CD4-positive, CD25-positive, alpha-beta regulatory T cell (primary cell): ENCODE results near the gene SDR42E2. TPM values are rescaled to one million over a fixed set of nuclear protein-coding genes. Genes with fewer than 3 reads are reported as not detected.

Source experiments
- ATAC-seq, 2 donors: fragments of 150-1000 bp; cut with Tn5 transposase; one replicate each; pipeline ENCODE4 v1.10.0; 2021; ENCODE audit warnings: low read depth in 2 of 2, moderate number of reproducible peaks in 2 of 2, moderate library complexity in 1 of 2
- DNase-seq, 3 donors: peaks; one replicate each; pipeline versions ENCODE4 v3.0.0 to v3.0.0-alpha.2; 2012 to 2022; ENCODE audit warnings: mixed read lengths in 1 of 3
- H3K27ac ChIP-seq: one replicate; pipeline ENCODE4 v1.7.0; 2013; ENCODE audit warnings: mild to moderate bottlenecking, low read length; ENCODE audit not compliant: insufficient read depth, poor library complexity, severe bottlenecking
- H3K27me3 ChIP-seq: one replicate; pipeline ENCODE4 v1.7.0; 2013; ENCODE audit warnings: low read length; ENCODE audit not compliant: control insufficient read depth, insufficient read depth
- H3K36me3 ChIP-seq: one replicate; pipeline ENCODE4 v1.7.0; 2013; ENCODE audit warnings: mild to moderate bottlenecking, low read length, moderate library complexity; ENCODE audit not compliant: control insufficient read depth, insufficient read depth
- H3K4me1 ChIP-seq: 2 replicates; pipeline ENCODE4 v1.7.0; 2013; ENCODE audit warnings: mild to moderate bottlenecking, low read length; ENCODE audit not compliant: insufficient read depth, control insufficient read depth, poor library complexity, severe bottlenecking
- H3K4me3 ChIP-seq: one replicate; pipeline ENCODE4 v1.7.0; 2013; ENCODE audit warnings: low read depth, mild to moderate bottlenecking, low read length, moderate library complexity
- H3K9me3 ChIP-seq, 2 experiments: 1 replicate in 1 of 2; 2 replicates in 1 of 2; pipeline ENCODE4 v1.7.0; 2013; ENCODE audit warnings: low read length in 2 of 2, mild to moderate bottlenecking in 1 of 2, moderate library complexity in 1 of 2; ENCODE audit not compliant: control insufficient read depth in 2 of 2
- H3K27ac Mint-ChIP-seq, 3 donors: one replicate each; pipeline ENCODE4 v1.8.0; 2020 to 2022; ENCODE audit warnings: mild to moderate bottlenecking in 3 of 3, mixed read lengths in 3 of 3, moderate library complexity in 2 of 3
- H3K27me3 Mint-ChIP-seq: one replicate; pipeline ENCODE4 v1.8.0; 2022; ENCODE audit warnings: mild to moderate bottlenecking, mixed read lengths
- H3K36me3 Mint-ChIP-seq: one replicate; pipeline ENCODE4 v1.8.0; 2020; ENCODE audit warnings: mixed read lengths
- H3K4me1 Mint-ChIP-seq, 4 donors: one replicate each; pipeline ENCODE4 v1.8.0; 2020 to 2022; ENCODE audit warnings: mixed read lengths in 4 of 4, mild to moderate bottlenecking in 1 of 4
- H3K4me3 Mint-ChIP-seq, 4 donors: one replicate each; pipeline ENCODE4 v1.8.0; 2020 to 2022; ENCODE audit warnings: mild to moderate bottlenecking in 4 of 4, mixed read lengths in 4 of 4, moderate library complexity in 3 of 4
- H3K9me3 Mint-ChIP-seq, 7 donors: one replicate each; pipeline ENCODE4 v1.8.0; 2020 to 2022; ENCODE audit warnings: mixed read lengths in 7 of 7, mild to moderate bottlenecking in 3 of 7, moderate library complexity in 2 of 7
- polyA plus RNA-seq, 4 donors: library from polyadenylated mRNA; unstranded; fragments of 300-500 nt; fragmentation: Illumina TruSeq; gene quantifications; one replicate each; pipeline ENCODE4 v1.2.3, GENCODE V29; 2021
- total RNA-seq: library from RNA; stranded (reverse); gene quantifications from one replicate; pipeline ENCODE4 v1.2.3, GENCODE V29; 2022

Gene SDR42E2
- total RNA-seq (3.5 TPM), polyA plus RNA-seq (1 to 10 TPM in 1 of 4 donors, under 1 TPM in 3; 0.60 to 1.3 (median 0.73) TPM)

- DNase-seq (peak; percentile 26 to 51 (median 35)), ATAC-seq (peak; percentile 67 to 79)
- Mint-ChIP-seq H3K27ac (no peak within 1 kb of the TSS), H3K36me3 (peaks cover 5% of the 10 kb centered on the region), H3K9me3 (peaks cover 0 to 5% (median 0%) of the 10 kb centered on the region in 7 donors), H3K4me1 (peaks cover 0 to 12% (median 5%) of the 10 kb centered on the region in 4 donors), H3K27me3 (peaks cover 29% of the 10 kb centered on the region), H3K4me3 (peak within 1 kb of the TSS in 3 of 4 donors; percentile 18 to 78 (median 62))
- peaks cover 18% of the 10 kb centered on the region for H3K27me3 ChIP-seq
- H3K4me3 ChIP-seq, result no peak within 1 kb of the TSS
- H3K36me3 ChIP-seq, result no peaks in the 10 kb centered on the region
- no peaks in the 10 kb centered on the region for H3K9me3 ChIP-seq
- peaks cover 10% of the 10 kb centered on the region for H3K4me1 ChIP-seq
- no peak within 1 kb of the TSS for H3K27ac ChIP-seq
These were observed at the start of gene SDR42E2 for GRCh38 chr16:22161999-22162655. Gene SDR42E2 (plus strand): TSS chr16:22162506. CDS start chr16:22165583, 3,077 bp downstream.

- no peaks in the 10 kb centered on the region for H3K4me1 Mint-ChIP-seq
- H3K27ac Mint-ChIP-seq, result no peak overlapping the region
- H3K27me3 Mint-ChIP-seq, result peaks cover 11% of the 10 kb centered on the region
- peaks cover 0 to 2% (median 0%) of the 10 kb centered on the region in 7 donors for H3K9me3 Mint-ChIP-seq
- no peak overlapping the region for H3K4me3 ChIP-seq
- H3K27ac ChIP-seq, result no peak overlapping the region
- no peaks in the 10 kb centered on the region for H3K36me3 Mint-ChIP-seq
- DNase-seq, result no peak
- no peak for ATAC-seq
- no peaks in the 10 kb centered on the region for H3K36me3 ChIP-seq
- H3K27me3 ChIP-seq, result no peaks in the 10 kb centered on the region
- no peaks in the 10 kb centered on the region for H3K4me1 ChIP-seq
- no peaks in the 10 kb centered on the region for H3K9me3 ChIP-seq
- no peak overlapping the region for H3K4me3 Mint-ChIP-seq
These were observed 46.1 kb upstream of the SDR42E2 start for GRCh38 chr16:22116095-22116700.

GRCh38 chr16:22117609-22118008 lies 44.7 kb upstream of the SDR42E2 start:
- Mint-ChIP-seq H3K4me3 (no peak overlapping the region), H3K9me3 (peaks cover 0 to 2% (median 0%) of the 10 kb centered on the region in 7 donors), H3K4me1 (no peaks in the 10 kb centered on the region), H3K36me3 (no peaks in the 10 kb centered on the region), H3K27ac (no peak overlapping the region), H3K27me3 (peaks cover 11% of the 10 kb centered on the region)
- no peaks in the 10 kb centered on the region for H3K27me3 ChIP-seq
- no peaks in the 10 kb centered on the region for H3K36me3 ChIP-seq
- no peaks in the 10 kb centered on the region for H3K9me3 ChIP-seq
- DNase-seq (no peak), ATAC-seq (no peak)
- no peaks in the 10 kb centered on the region for H3K4me1 ChIP-seq
- no peak overlapping the region for H3K4me3 ChIP-seq
- H3K27ac ChIP-seq, result no peak overlapping the region

- Histone ChIP-seq H3K9me3 (no peaks in the 10 kb centered on the region), H3K27ac (no peak overlapping the region), H3K4me3 (no peak overlapping the region), H3K4me1 (no peaks in the 10 kb centered on the region), H3K36me3 (no peaks in the 10 kb centered on the region), H3K27me3 (no peaks in the 10 kb centered on the region)
- Mint-ChIP-seq H3K27ac (no peak overlapping the region), H3K4me1 (no peaks in the 10 kb centered on the region), H3K36me3 (no peaks in the 10 kb centered on the region), H3K27me3 (peaks cover 11% of the 10 kb centered on the region), H3K9me3 (peaks cover 0 to 2% (median 0%) of the 10 kb centered on the region in 7 donors), H3K4me3 (no peak overlapping the region)
- DNase-seq (no peak), ATAC-seq (no peak)
These were observed 41.9 kb upstream of the SDR42E2 start for GRCh38 chr16:22120440-22120839.

- Mint-ChIP-seq H3K27ac (no peak overlapping the region), H3K4me3 (no peak overlapping the region), H3K9me3 (peaks cover 0 to 2% (median 0%) of the 10 kb centered on the region in 7 donors), H3K27me3 (peaks cover 11% of the 10 kb centered on the region), H3K36me3 (no peaks in the 10 kb centered on the region), H3K4me1 (no peaks in the 10 kb centered on the region)
- Histone ChIP-seq H3K27ac (no peak overlapping the region), H3K9me3 (no peaks in the 10 kb centered on the region), H3K27me3 (no peaks in the 10 kb centered on the region), H3K4me3 (no peak overlapping the region), H3K36me3 (no peaks in the 10 kb centered on the region), H3K4me1 (no peaks in the 10 kb centered on the region)
- ATAC-seq, result no peak
- DNase-seq, result no peak
These were observed 40.1 kb upstream of the SDR42E2 start for GRCh38 chr16:22122239-22122638.

GRCh38 chr16:22123146-22123545 lies 39.2 kb upstream of the SDR42E2 start:
- H3K27ac Mint-ChIP-seq, result no peak overlapping the region
- H3K27ac ChIP-seq, result no peak overlapping the region
- no peaks in the 10 kb centered on the region for H3K4me1 ChIP-seq
- peaks cover 0 to 2% (median 0%) of the 10 kb centered on the region in 7 donors for H3K9me3 Mint-ChIP-seq
- H3K27me3 Mint-ChIP-seq, result peaks cover 5% of the 10 kb centered on the region
- ATAC-seq (no peak), DNase-seq (no peak)
- no peaks in the 10 kb centered on the region for H3K9me3 ChIP-seq
- no peaks in the 10 kb centered on the region for H3K36me3 Mint-ChIP-seq
- no peaks in the 10 kb centered on the region for H3K36me3 ChIP-seq
- H3K4me3 Mint-ChIP-seq, result no peak overlapping the region
- H3K4me1 Mint-ChIP-seq, result no peaks in the 10 kb centered on the region
- no peak overlapping the region for H3K4me3 ChIP-seq
- peaks cover 3% of the 10 kb centered on the region for H3K27me3 ChIP-seq

GRCh38 chr16:22123759-22124490 lies 38.4 kb upstream of the SDR42E2 start:
- DNase-seq (no peak), ATAC-seq (no peak)
- Mint-ChIP-seq H3K27me3 (peaks cover 5% of the 10 kb centered on the region), H3K27ac (no peak overlapping the region), H3K4me3 (no peak overlapping the region), H3K36me3 (no peaks in the 10 kb centered on the region), H3K4me1 (no peaks in the 10 kb centered on the region), H3K9me3 (peaks cover 0 to 3% (median 0%) of the 10 kb centered on the region in 7 donors)
- H3K27me3 ChIP-seq, result peaks cover 3% of the 10 kb centered on the region
- H3K9me3 ChIP-seq, result no peaks in the 10 kb centered on the region
- no peaks in the 10 kb centered on the region for H3K36me3 ChIP-seq
- H3K27ac ChIP-seq, result no peak overlapping the region
- no peaks in the 10 kb centered on the region for H3K4me1 ChIP-seq
- H3K4me3 ChIP-seq, result no peak overlapping the region
